ENCODE data around the gene HS6ST3. TPM values are rescaled to one million over a fixed set of nuclear protein-coding genes. Genes with fewer than 3 reads are reported as not detected.

HS6ST3 gene
- total RNA-seq, 6 donors from 2014 or later: 0.03 to 1.0 (median 0.22) TPM; not detected in 1

DNA sequence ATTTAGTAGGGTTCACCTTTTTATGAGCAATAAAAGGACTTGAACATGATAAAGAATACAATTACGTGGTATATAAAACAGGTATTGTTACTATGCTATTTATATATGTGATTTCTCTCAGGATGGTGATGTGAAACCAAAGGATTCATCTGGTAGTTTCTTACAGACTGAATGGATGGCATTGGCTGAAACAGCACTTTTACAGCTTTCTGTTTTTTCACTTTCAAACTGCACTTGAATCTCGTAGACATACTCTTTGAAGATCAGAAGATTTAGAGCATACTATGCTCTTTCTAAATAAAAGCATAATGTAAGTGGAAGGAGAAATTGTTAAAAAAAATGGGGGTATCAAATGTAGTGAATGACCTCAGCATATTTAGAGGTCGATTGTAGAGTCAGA is 354.8 kb downstream of the HS6ST3 start:
- DNase-seq: no peak
- Histone ChIP-seq H3K9me3 (no peaks in the 10 kb centered on the region), H3K4me1 (no peaks in the 10 kb centered on the region), H3K27me3 (no peaks in the 10 kb centered on the region), H3K27ac (no peak overlapping the region), H3K36me3 (no peaks in the 10 kb centered on the region), H3K4me3 (no peak overlapping the region)
- 47 to 54% methylated on average over 3 of the region's 3 CpGs for WGBS, 2 donors
- no peak for TF ChIP-seq EP300 (IDR thresholded peaks at IDR 0.05)
- TF ChIP-seq, protein P1, sequence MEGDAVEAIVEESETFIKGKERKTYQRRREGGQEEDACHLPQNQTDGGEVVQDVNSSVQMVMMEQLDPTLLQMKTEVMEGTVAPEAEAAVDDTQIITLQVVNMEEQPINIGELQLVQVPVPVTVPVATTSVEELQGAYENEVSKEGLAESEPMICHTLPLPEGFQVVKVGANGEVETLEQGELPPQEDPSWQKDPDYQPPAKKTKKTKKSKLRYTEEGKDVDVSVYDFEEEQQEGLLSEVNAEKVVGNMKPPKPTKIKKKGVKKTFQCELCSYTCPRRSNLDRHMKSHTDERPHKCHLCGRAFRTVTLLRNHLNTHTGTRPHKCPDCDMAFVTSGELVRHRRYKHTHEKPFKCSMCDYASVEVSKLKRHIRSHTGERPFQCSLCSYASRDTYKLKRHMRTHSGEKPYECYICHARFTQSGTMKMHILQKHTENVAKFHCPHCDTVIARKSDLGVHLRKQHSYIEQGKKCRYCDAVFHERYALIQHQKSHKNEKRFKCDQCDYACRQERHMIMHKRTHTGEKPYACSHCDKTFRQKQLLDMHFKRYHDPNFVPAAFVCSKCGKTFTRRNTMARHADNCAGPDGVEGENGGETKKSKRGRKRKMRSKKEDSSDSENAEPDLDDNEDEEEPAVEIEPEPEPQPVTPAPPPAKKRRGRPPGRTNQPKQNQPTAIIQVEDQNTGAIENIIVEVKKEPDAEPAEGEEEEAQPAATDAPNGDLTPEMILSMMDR (IDR thresholded peaks at IDR 0.05): no peak
- no peak for TF ChIP-seq POLR2A (IDR thresholded peaks at IDR 0.05)
- TF ChIP-seq POLR2AphosphoS5 (IDR thresholded peaks at IDR 0.05): no peak
- ATAC-seq (ENCODE audit: low FRiP score in 2 of 2): no peak

DNA sequence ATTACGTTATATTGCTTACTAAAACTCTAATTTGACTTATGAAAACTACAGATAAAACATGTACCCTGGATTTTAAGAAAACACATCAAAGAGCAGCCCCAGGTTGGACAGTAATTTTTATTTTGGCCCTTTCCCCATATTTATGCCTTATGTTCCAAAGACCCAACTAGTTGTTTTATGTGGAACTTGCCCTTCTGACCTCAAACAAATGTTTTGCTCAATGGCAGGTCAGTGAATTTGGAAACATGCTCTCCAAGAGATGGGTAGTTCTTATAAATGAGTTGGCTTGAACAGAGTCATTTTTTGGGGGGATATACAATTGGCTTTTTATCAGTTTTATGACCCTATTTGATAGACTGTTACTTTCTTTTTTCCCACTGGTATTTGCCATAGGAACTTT is 360.0 kb downstream of the HS6ST3 start:
- ATAC-seq (ENCODE audit: low FRiP score in 2 of 2): no peak
- DNase-seq: no peak
- no peak for TF ChIP-seq POLR2AphosphoS5 (IDR thresholded peaks at IDR 0.05)
- no peak for TF ChIP-seq POLR2A (IDR thresholded peaks at IDR 0.05)
- TF ChIP-seq EP300 (IDR thresholded peaks at IDR 0.05): no peak
- TF ChIP-seq, protein P1 (IDR thresholded peaks at IDR 0.05): no peak
- no peaks in the 10 kb centered on the region for H3K4me1 ChIP-seq
- no peaks in the 10 kb centered on the region for H3K36me3 ChIP-seq
- WGBS, 2 donors: 74 to 82% methylated on average over 1 of the region's 1 CpG
- H3K4me3 ChIP-seq: no peak overlapping the region
- H3K9me3 ChIP-seq: no peaks in the 10 kb centered on the region
- H3K27me3 ChIP-seq: no peaks in the 10 kb centered on the region
- H3K27ac ChIP-seq: no peak overlapping the region

DNA sequence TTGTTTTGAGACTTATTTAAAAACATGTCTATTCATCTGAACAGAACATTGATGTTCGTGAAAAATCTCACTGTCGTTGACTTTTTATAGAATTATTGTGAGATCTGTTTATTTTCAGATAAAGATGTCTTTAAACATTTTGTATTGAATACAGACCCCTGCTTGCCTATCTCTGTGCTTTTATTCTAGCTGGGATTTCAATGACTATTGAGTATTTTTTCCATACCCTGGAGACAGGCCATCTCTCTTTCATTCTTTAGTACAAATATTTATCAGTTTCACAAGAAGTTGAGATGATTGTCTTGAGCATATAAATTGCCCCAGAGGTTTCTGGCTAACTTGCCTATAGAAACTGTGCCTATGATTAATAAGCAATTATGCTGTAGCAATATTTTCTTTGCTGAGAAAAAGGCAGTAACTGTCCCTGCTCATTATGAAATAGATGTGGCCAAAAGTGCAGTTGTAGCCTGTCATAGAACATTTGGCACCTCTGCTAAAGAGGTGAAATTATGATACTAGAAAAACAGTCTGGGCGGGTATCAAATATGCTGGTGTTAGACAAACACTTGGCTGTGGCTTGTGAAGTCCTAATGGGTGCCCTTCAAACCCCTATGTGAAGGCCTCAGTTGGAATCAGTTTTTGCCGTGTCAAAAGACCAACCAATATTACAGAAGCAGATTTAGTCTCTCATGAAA is 360.6 kb downstream of the HS6ST3 start:
- Histone ChIP-seq H3K4me1 (no peaks in the 10 kb centered on the region), H3K4me3 (no peak overlapping the region), H3K27ac (no peak overlapping the region), H3K9me3 (no peaks in the 10 kb centered on the region), H3K36me3 (no peaks in the 10 kb centered on the region), H3K27me3 (no peaks in the 10 kb centered on the region)
- ATAC-seq (ENCODE audit: low FRiP score in 2 of 2) (no peak), DNase-seq (no peak)
- TF ChIP-seq, protein P1 (IDR thresholded peaks at IDR 0.05): no peak
- TF ChIP-seq EP300 (IDR thresholded peaks at IDR 0.05) (no peak), POLR2AphosphoS5 (IDR thresholded peaks at IDR 0.05) (no peak), POLR2A (IDR thresholded peaks at IDR 0.05) (no peak)
- 78 to 80% methylated on average over 4 of the region's 4 CpGs for WGBS, 2 donors

DNA sequence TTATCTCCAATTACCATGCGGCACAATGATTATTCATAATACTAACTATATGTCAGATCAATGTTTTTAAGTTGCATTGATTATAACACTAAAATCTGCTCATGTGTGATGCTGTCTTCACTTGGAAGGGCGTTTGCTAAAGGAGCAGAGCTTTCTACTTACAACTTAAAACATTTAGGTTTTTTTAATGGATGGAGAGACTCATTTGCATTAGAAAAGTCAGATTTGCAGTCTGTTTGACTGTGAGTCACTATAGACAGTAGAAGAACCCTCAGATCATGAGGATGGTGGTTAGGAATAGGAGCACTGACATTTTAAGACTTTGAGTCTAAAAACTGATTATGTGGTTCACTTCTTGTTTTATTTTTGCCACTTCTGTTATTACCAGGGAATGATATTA is 364.6 kb downstream of the HS6ST3 start:
- Histone ChIP-seq H3K27me3 (no peaks in the 10 kb centered on the region), H3K36me3 (no peaks in the 10 kb centered on the region), H3K27ac (no peak overlapping the region), H3K4me3 (no peak overlapping the region), H3K9me3 (no peaks in the 10 kb centered on the region), H3K4me1 (no peaks in the 10 kb centered on the region)
- DNase-seq: no peak
- 10 to 14% methylated on average over 2 of the region's 2 CpGs for WGBS, 2 donors
- no peak for ATAC-seq (ENCODE audit: low FRiP score in 2 of 2)
- no peak for TF ChIP-seq EP300 (IDR thresholded peaks at IDR 0.05)
- TF ChIP-seq POLR2A (IDR thresholded peaks at IDR 0.05): no peak
- no peak for TF ChIP-seq POLR2AphosphoS5 (IDR thresholded peaks at IDR 0.05)
- TF ChIP-seq, protein P1 (IDR thresholded peaks at IDR 0.05): no peak

DNA sequence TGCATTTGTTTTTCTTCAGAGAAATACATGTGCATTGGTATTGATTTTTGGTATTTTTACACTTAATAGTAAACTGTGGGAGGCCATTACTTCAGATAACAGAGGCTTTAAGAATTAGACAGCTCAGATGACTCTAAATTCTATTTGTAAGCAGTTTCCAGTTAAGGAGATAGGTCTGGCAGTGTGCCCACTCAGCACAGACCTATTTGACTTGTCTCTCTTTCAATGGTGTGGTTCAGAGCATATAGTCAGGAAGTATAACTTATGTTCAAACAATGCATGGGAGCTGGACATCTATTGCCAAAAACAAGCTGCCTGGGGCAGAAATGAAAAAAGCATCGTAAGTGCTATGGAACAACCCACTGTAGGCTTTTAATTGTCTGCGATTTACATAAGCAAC is 370.7 kb downstream of the HS6ST3 start:
- H3K27me3 ChIP-seq: no peaks in the 10 kb centered on the region
- no peaks in the 10 kb centered on the region for H3K4me1 ChIP-seq
- H3K4me3 ChIP-seq: no peak overlapping the region
- DNase-seq (no peak), ATAC-seq (ENCODE audit: low FRiP score in 2 of 2) (no peak)
- 63 to 71% methylated on average over 2 of the region's 2 CpGs for WGBS, 2 donors
- no peaks in the 10 kb centered on the region for H3K36me3 ChIP-seq
- no peaks in the 10 kb centered on the region for H3K9me3 ChIP-seq
- H3K27ac ChIP-seq: no peak overlapping the region
- TF ChIP-seq, protein P1 (IDR thresholded peaks at IDR 0.05): no peak
- TF ChIP-seq POLR2AphosphoS5 (IDR thresholded peaks at IDR 0.05) (no peak), EP300 (IDR thresholded peaks at IDR 0.05) (no peak), POLR2A (IDR thresholded peaks at IDR 0.05) (no peak)

Measured in upper lobe of left lung (tissue), 6 donors.